GM19467 (cell line): ENCODE data around the gene MTERF2.

ENCODE experiments used
- ATAC-seq: cut with Tn5 transposase; IDR thresholded peaks from one replicate; pipeline ENCODE4 v1.9.1; 2021; ENCODE audit warnings: mild to moderate bottlenecking, moderate library complexity; ENCODE audit not compliant: unreplicated experiment

MTERF2 gene

GRCh38 chr12:106954462-106955376, 32.2 kb downstream of the MTERF2 start:
- ATAC-seq: no peak

GRCh38 chr12:106953352-106954250, 33.3 kb downstream of the MTERF2 start:
- ATAC-seq: no peak

- ATAC-seq: no peak
These were observed 36.4 kb downstream of the MTERF2 start for GRCh38 chr12:106950591-106950990.

GRCh38 chr12:106947461-106947860, 39.5 kb downstream of the MTERF2 start:
- no peak for ATAC-seq

GRCh38 chr12:106945261-106945851, 41.6 kb downstream of the MTERF2 start:
- ATAC-seq: no peak

GRCh38 chr12:106942775-106943174, 44.2 kb downstream of the MTERF2 start:
- no peak for ATAC-seq

GRCh38 chr12:106941481-106942156, 45.3 kb downstream of the MTERF2 start:
- no peak for ATAC-seq

- no peak for ATAC-seq
These were observed 52.7 kb downstream of the MTERF2 start for GRCh38 chr12:106934277-106934676.
